Erythroblast (primary cell): ENCODE results near the gene TAB2.

Experiments used
- GATA1 ChIP-seq: IDR thresholded peaks from 2 replicates; pipeline ENCODE4 v1.6.1; 2011; ENCODE audit warnings: low read depth, mild to moderate bottlenecking, control low read depth, low read length, moderate library complexity
- POLR2A ChIP-seq: IDR thresholded peaks from 2 replicates; pipeline ENCODE4 v1.6.1; 2011; ENCODE audit warnings: mild to moderate bottlenecking, low read length

DNA sequence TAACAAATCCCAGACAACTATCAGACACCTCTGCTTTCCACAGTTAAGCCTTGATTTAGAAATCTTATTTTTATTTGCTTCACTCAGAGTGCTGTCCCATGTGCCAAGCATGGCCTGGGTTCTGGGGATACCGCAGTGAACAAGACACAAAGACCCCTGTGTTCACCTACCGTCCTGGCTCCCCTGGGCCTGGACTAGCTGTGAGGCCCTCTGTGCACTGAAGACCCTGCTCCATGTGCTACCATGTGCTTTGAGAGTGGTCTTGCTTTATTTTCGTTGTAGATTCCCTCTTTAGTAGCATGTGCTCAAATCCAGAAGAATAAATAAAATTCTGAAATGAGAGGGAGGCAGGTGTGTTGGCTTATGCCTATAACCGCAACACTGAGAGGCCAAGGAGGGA lies 105.1 kb downstream of the TAB2 start:
- no peak for TF ChIP-seq POLR2A
- TF ChIP-seq GATA1, result no peak
